HEK293 (cell line): ENCODE results near the gene BEND6.

Experiments used
- EGR2 ChIP-seq: fragments of 450-650 bp; formaldehyde crosslinking; IDR thresholded peaks from 2 replicates; pipeline ENCODE4 v1.5.1; 2016; ENCODE audit warnings: low read depth, missing biosample characterization, missing genetic modification characterization
- GLIS1 ChIP-seq: fragments of 450-650 bp; formaldehyde crosslinking; IDR thresholded peaks from 2 replicates; pipeline ENCODE4 v1.5.1; 2016; ENCODE audit warnings: missing biosample characterization, missing genetic modification characterization
- GLIS2 ChIP-seq: fragments of 450-650 bp; formaldehyde crosslinking; IDR thresholded peaks from 2 replicates; pipeline ENCODE4 v1.5.1; 2016; ENCODE audit warnings: missing biosample characterization, missing genetic modification characterization
- HOXC10 ChIP-seq: sonication (generic); formaldehyde crosslinking; IDR thresholded peaks from 2 replicates; pipeline ENCODE4 v1.8.1; 2023; ENCODE audit warnings: mild to moderate bottlenecking, missing genetic modification reagents
- IKZF3 ChIP-seq: fragments of 450-650 bp; IDR thresholded peaks from 2 replicates; pipeline ENCODE4 v1.5.0; 2018; ENCODE audit warnings: missing biosample characterization, mild to moderate bottlenecking, missing genetic modification characterization, moderate library complexity
- INSM2 ChIP-seq: fragments of 450-650 bp; formaldehyde crosslinking; IDR thresholded peaks from 2 replicates; pipeline ENCODE4 v1.5.1; 2016; ENCODE audit warnings: missing biosample characterization, missing genetic modification characterization
- KLF1 ChIP-seq: fragments of 450-650 bp; formaldehyde crosslinking; IDR thresholded peaks from 2 replicates; pipeline ENCODE4 v1.5.1; 2016; ENCODE audit warnings: missing biosample characterization, missing genetic modification characterization
- KLF7 ChIP-seq: fragments of 450-650 bp; formaldehyde crosslinking; IDR thresholded peaks from 2 replicates; pipeline ENCODE4 v1.5.1; 2016; ENCODE audit warnings: missing biosample characterization, missing genetic modification characterization, borderline replicate concordance
- OSR2 ChIP-seq: fragments of 450-650 bp; formaldehyde crosslinking; IDR thresholded peaks from 2 replicates; pipeline ENCODE4 v1.5.1; 2016; ENCODE audit warnings: missing biosample characterization, missing genetic modification characterization
- OVOL3 ChIP-seq: fragments of 450-650 bp; formaldehyde crosslinking; IDR thresholded peaks from 2 replicates; pipeline ENCODE4 v1.5.1; 2016; ENCODE audit warnings: missing biosample characterization, missing genetic modification characterization
- PATZ1 ChIP-seq: fragments of 450-650 bp; formaldehyde crosslinking; IDR thresholded peaks from 2 replicates; pipeline ENCODE4 v1.5.1; 2016; ENCODE audit warnings: missing biosample characterization, missing genetic modification characterization
- PRDM1 ChIP-seq: fragments of 450-650 bp; formaldehyde crosslinking; IDR thresholded peaks from 2 replicates; pipeline ENCODE4; 2016; ENCODE audit warnings: missing biosample characterization, missing genetic modification characterization
- PRDM10 ChIP-seq: fragments of 450-650 bp; formaldehyde crosslinking; IDR thresholded peaks from 2 replicates; pipeline ENCODE4 v1.5.1; 2016; ENCODE audit warnings: missing biosample characterization, missing genetic modification characterization
- SP3 ChIP-seq: fragments of 450-650 bp; formaldehyde crosslinking; IDR thresholded peaks from 2 replicates; pipeline ENCODE4 v1.5.1; 2016; ENCODE audit warnings: missing biosample characterization, missing genetic modification characterization
- YY1 ChIP-seq: fragments of 450-650 bp; formaldehyde crosslinking; IDR thresholded peaks from 2 replicates; pipeline ENCODE4 v1.5.1; 2018; ENCODE audit warnings: missing biosample characterization, missing genetic modification characterization
- ZBTB11 ChIP-seq: fragments of 450-650 bp; formaldehyde crosslinking; conservative IDR thresholded peaks from 2 replicates; pipeline ENCODE4 v1.5.1; 2016; ENCODE audit warnings: low read depth, missing biosample characterization, missing genetic modification characterization
- ZBTB17 ChIP-seq: fragments of 450-650 bp; formaldehyde crosslinking; IDR thresholded peaks from 2 replicates; pipeline ENCODE4 v1.5.1; 2016; ENCODE audit warnings: missing biosample characterization, missing genetic modification characterization
- ZBTB7A ChIP-seq: fragments of 450-650 bp; formaldehyde crosslinking; IDR thresholded peaks from 2 replicates; pipeline ENCODE4 v1.5.1; 2016; ENCODE audit warnings: low read depth, missing biosample characterization, missing genetic modification characterization
- ZBTB8A ChIP-seq: fragments of 450-650 bp; formaldehyde crosslinking; IDR thresholded peaks from 2 replicates; pipeline ENCODE4 v1.5.1; 2016; ENCODE audit warnings: missing biosample characterization, missing genetic modification characterization
- ZEB2 ChIP-seq: fragments of 450-650 bp; formaldehyde crosslinking; IDR thresholded peaks from 2 replicates; pipeline ENCODE4 v1.5.1; 2016; ENCODE audit warnings: missing biosample characterization, missing genetic modification characterization
- ZFP37 ChIP-seq: fragments of 450-650 bp; formaldehyde crosslinking; IDR thresholded peaks from 2 replicates; pipeline ENCODE4 v1.5.1; 2016; ENCODE audit warnings: missing biosample characterization, missing genetic modification characterization
- ZFP69B ChIP-seq: fragments of 450-650 bp; formaldehyde crosslinking; IDR thresholded peaks from 2 replicates; pipeline ENCODE4 v1.5.1; 2016; ENCODE audit warnings: missing biosample characterization, missing genetic modification characterization
- ZNF2 ChIP-seq: fragments of 450-650 bp; formaldehyde crosslinking; IDR thresholded peaks from 2 replicates; pipeline ENCODE4 v1.5.1; 2016; ENCODE audit warnings: missing biosample characterization, missing genetic modification characterization
- ZNF391 ChIP-seq: fragments of 450-650 bp; formaldehyde crosslinking; IDR thresholded peaks from 2 replicates; pipeline ENCODE4 v1.5.1; 2016; ENCODE audit warnings: low read depth, missing biosample characterization, missing genetic modification characterization, borderline replicate concordance
- ZNF639 ChIP-seq: fragments of 450-650 bp; formaldehyde crosslinking; IDR thresholded peaks from 2 replicates; pipeline ENCODE4 v1.5.1; 2016; ENCODE audit warnings: missing biosample characterization, missing genetic modification characterization
- ZNF785 ChIP-seq: fragments of 450-650 bp; formaldehyde crosslinking; IDR thresholded peaks from 2 replicates; pipeline ENCODE4 v1.5.1; 2016; ENCODE audit warnings: missing biosample characterization, missing genetic modification characterization
- ZXDB ChIP-seq: fragments of 450-650 bp; formaldehyde crosslinking; IDR thresholded peaks from 2 replicates; pipeline ENCODE4 v1.5.1; 2016; ENCODE audit warnings: missing biosample characterization, missing genetic modification characterization

Gene BEND6

GRCh38 chr6:57046332-57047256, 91.7 kb downstream of the BEND6 start, which contains the start of gene KIAA1586 (continued):
- peak; percentile 84 for TF ChIP-seq ZBTB11 (tag by site-specific recombination)
- peak; percentile 92 for TF ChIP-seq IKZF3 (tag by site-specific recombination)
- TF ChIP-seq ZBTB17 (tag by site-specific recombination): peak; percentile 89
- TF ChIP-seq ZBTB8A (tag by site-specific recombination): peak; percentile 51
- peak; percentile 64; the same call in 1 of the 2 replicates for TF ChIP-seq ZNF2 (tag by site-specific recombination)
- 0 out of 2 replicates have a peak, but pooled peaks have one; percentile 68 for TF ChIP-seq HOXC10 (CRISPR knock-in tag)
- TF ChIP-seq OVOL3 (tag by site-specific recombination): peak; percentile 76; the same call in 1 of the 2 replicates
- peak; percentile 92 for TF ChIP-seq SP3 (tag by site-specific recombination)
- peak; percentile 72; the same call in 1 of the 2 replicates for TF ChIP-seq ZNF639 (tag by site-specific recombination)
- TF ChIP-seq ZFP69B (tag by site-specific recombination): 0 out of 2 replicates have a peak, but pooled peaks have one; percentile 27
- TF ChIP-seq ZBTB7A: peak; percentile 52; the same call in 1 of the 2 replicates
- peak; percentile 42; the same call in 1 of the 2 replicates for TF ChIP-seq GLIS1 (tag by site-specific recombination)
- TF ChIP-seq KLF7 (tag by site-specific recombination): peak; percentile 79
- TF ChIP-seq GLIS2 (tag by site-specific recombination): peak; percentile 80
- peak; percentile 43; the same call in 1 of the 2 replicates for TF ChIP-seq INSM2 (tag by site-specific recombination)
- TF ChIP-seq YY1: 0 out of 2 replicates have a peak, but pooled peaks have one; percentile 26
- peak; percentile 88 for TF ChIP-seq ZFP37 (tag by site-specific recombination)
- TF ChIP-seq ZNF391 (tag by site-specific recombination): peak; percentile 74; the same call in 1 of the 2 replicates
- TF ChIP-seq OSR2 (tag by site-specific recombination): peak; percentile 84
- peak; percentile 78 for TF ChIP-seq PRDM10
- TF ChIP-seq ZXDB (tag by site-specific recombination): peak; percentile 96
- peak; percentile 45 for TF ChIP-seq EGR2 (tag by site-specific recombination)
- TF ChIP-seq KLF1: peak; percentile 89
- peak; percentile 89 for TF ChIP-seq PATZ1 (tag by site-specific recombination)
- TF ChIP-seq ZEB2 (tag by site-specific recombination): peak; percentile 85
- TF ChIP-seq PRDM1: 0 out of 2 replicates have a peak, but pooled peaks have one; percentile 23
- peak; percentile 87; the same call in 1 of the 2 replicates for TF ChIP-seq ZNF785 (tag by site-specific recombination)
